Suppressor macrophage (primary cell): ENCODE measurements around the gene OLA1.
A peak's percentile ranks its signal among the peaks of the same experiment; 100 is the strongest.

Source experiments
- DNase-seq, 4 experiments: peaks; one replicate each; pipeline ENCODE4 v3.0.0-alpha.2; 2020 to 2022

Gene OLA1

DNA sequence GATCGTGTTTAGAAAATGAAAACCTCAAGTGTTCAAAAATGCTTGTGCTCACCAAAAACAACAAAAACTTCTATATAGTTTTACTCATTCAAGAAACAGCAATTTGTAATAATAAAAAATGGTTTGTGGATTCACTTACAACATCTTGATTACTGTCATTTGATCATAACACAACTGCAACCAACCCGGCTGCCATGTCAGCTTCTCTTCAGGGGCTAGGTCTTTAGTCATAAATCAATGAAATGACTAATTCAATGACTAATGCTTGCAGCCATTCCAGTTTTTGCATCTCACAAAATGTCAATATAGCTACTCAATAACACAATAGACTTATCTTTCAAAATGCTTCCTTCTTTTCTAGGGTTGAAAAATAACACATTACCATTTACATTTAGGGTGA, 128.0 kb downstream of the OLA1 start:
- DNase-seq: no peak

- DNase-seq: no peak
Measured at GRCh38 chr2:174117951-174118930, 130.1 kb downstream of the OLA1 start.

- peak; percentile 49 to 83 (median 70) for DNase-seq
Measured at GRCh38 chr2:174112073-174112472, 136.3 kb downstream of the OLA1 start.

DNA sequence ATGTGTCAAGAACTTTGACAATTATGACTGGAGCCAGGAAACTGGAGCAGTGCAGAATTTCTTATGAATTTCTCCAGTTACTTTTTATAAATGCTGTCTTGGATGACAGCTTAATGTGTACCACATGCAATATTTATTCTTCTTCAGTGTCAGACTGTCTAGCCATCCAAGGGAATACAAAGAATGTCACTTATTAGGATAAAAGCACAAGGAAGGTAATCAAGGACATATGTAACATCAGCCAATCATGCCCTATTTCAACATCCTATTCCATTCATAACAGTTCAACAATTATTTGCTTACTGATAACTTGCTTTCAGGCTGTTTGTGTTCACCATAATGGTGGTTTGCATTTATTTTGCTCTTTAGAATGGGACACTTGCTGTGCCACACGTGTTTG, 139.8 kb downstream of the OLA1 start:
- no peak for DNase-seq

GRCh38 chr2:174106736-174107135, 141.6 kb downstream of the OLA1 start:
- no peak for DNase-seq

GRCh38 chr2:174094542-174094941, 153.8 kb downstream of the OLA1 start:
- no peak for DNase-seq

DNA sequence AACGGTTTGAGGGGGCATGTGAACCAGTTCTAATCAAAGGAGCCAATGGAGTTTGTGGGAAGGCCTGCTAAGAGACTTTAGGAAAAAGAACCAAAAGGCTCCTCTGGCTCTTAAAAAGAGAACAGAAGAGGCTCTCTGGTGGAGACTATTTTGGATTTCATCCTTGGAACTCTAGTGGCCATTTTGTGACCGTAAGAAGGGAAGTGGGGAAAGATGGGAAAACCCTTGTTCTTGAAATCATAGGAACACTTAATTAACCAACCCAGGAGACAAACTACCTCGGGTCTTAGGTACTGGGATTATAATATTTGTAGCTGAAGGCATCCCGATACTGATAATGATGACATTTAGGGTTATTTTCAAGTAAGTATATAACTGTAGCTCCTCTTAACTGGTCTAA, 157.9 kb downstream of the OLA1 start:
- DNase-seq: no peak

- no peak for DNase-seq
Measured at GRCh38 chr2:174088706-174089460, 159.4 kb downstream of the OLA1 start.

DNA sequence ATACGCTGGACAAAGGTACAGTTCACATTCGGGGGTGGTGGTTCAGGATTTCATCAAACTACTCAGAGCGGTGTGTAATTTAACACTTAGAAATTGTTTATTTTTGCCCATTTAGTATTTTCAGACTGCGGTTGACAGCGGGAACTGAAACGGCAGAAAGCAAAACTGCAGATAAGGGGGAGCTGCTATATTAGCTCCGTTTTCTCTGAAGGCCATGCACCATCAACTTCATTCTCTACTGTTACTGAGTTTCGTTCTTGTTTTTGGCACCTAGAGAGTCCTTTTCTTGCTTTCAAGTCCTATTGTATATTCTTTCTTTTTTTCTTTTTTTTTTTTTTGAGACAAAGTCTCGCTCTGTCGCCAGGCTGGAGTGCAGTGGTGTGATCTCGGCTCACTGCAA, 161.6 kb downstream of the OLA1 start:
- no peak for DNase-seq

GRCh38 chr2:174085781-174086180, 162.6 kb downstream of the OLA1 start:
- DNase-seq: no peak

- no peak for DNase-seq
Measured at GRCh38 chr2:174083843-174084458, 164.4 kb downstream of the OLA1 start.

DNA sequence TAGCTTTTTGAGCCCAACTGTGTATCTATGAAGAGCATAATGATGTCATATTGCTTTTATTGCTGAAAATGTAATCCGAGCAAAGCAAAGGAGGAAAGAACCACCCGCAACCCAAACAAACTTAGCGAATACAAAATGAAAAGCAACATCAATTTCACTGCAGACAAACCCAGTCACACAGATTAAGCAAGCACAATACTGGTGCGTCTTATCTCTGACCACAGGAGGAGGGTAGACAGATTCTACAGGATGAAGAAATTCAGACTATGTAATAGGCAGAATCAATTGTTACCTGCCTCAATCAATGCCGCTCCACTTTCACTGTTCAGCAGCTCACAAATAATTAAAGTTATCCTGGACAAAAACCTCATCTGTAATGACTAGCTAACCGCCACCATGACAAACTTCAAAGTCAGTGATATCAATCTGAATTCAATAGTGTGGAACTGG, 167.6 kb downstream of the OLA1 start:
- DNase-seq: no peak

- peak in 2 of 4 experiments; percentile 32 to 44 for DNase-seq
Measured at GRCh38 chr2:174078275-174078674, 170.1 kb downstream of the OLA1 start.

- no peak for DNase-seq
Measured at GRCh38 chr2:174076975-174077374, 171.4 kb downstream of the OLA1 start.

- DNase-seq: no peak
Measured at GRCh38 chr2:174076040-174076439, 172.3 kb downstream of the OLA1 start.

DNA sequence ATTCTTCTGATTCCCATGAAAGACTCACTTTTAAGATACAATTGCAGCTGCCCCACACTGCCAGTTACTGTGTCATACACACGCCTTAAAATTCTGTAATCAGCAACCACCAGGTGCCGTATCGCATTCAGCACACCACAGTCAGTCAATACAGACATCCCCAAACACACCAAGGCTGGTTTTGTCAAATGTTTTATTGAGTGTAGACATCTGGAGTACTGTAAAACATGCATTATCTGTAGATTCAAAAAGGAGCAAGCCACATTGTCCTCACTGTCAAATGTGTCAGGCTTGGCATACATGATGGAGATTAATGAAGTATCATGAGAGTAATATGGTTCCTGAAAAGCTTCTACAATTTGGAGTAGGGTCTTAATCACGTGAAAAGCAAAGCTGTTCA, 173.5 kb downstream of the OLA1 start:
- DNase-seq: no peak

DNA sequence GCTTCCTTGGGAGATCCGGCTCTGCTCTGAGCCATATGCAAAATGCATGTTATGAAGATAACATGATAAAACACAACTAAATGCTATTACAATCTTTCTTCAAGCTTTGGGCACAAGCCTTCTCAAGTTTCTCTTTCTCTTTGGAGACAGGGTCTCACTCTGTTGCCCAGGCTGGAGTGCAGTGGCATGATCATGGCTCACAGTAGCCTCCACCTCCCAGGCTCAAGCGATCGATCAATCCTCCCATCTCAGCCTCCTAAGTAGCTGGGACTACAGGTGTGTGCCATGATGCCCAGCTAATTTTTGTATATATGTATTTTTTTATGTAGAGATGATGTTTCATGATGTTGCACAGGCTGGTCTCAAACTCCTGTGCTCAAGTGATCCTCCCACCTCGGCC, 175.5 kb downstream of the OLA1 start:
- no peak for DNase-seq

DNA sequence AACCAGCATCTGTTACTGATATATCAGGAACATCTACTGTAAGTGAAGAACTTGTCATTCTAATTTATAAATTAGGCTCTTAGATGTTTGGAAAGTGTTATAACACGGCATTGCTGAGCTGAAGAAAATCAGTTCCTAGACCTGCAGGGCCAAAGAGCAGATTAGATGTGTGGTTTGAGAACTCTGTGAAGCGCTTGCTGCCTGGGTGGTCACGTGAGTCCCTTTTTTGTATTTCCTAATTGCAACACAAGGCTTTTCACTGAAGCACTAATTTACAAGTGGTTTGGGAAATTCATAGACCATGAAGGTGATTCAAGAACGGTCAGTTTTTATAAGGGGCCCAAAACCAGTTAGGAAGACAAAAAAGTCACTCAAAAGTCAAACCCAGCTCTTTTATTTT, 176.3 kb downstream of the OLA1 start:
- DNase-seq: peak; percentile 19 to 56 (median 36)

- DNase-seq: no peak
Measured at GRCh38 chr2:174071321-174071720, 177.0 kb downstream of the OLA1 start.

DNA sequence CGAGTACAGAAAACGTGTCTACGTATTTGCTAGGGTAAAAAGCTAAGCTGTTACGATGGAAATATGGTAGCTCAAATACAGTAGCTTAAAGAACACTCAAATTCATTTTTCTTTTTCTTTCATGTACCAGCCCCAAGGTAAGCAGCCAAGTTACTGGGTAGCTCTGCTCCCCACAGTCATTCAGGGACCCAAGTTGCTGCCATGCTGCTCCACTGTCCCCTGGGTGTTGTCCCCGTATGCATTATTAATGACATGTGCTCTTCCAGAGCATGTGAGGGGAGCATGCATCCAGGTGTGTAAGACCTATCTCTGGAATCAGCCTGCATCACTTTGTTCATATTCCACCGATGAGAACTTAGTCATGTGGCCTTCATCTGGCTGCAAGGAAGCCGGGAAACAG, 178.1 kb downstream of the OLA1 start:
- no peak for DNase-seq

- no peak for DNase-seq
Measured at GRCh38 chr2:174067815-174068214, 180.5 kb downstream of the OLA1 start.

- no peak for DNase-seq
Measured at GRCh38 chr2:174066871-174067270, 181.5 kb downstream of the OLA1 start.

DNA sequence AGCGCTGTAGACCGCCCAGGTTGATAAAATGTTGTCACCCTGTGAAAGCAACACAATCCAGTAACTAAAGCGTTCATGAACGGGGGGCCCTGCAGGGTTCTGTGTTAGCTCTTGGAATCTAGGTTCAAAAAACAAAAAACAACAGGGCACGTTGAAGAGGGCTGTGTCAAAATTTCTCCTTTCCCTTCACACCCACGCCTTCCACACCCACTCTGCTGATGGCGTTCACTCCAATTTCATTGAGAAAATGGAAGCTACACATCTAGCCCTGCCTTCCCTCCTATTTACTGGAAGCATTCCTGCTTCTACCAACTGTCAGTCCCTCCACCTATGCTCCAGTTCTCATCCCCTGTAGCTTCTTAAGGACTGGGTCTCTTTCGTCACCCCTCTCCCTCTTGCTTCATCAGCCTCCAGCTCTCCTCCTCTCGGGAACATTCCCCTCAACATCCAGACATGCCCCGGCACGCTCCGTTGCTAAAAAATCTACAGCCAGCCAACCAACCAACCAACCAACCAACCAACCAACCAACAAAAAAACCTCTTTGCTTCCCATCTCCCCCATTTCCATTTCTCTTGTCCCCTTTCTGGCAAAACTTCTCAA, 184.7 kb downstream of the OLA1 start:
- no peak for DNase-seq
